Measurements from ENCODE around the gene IVNS1ABP. TPM values are rescaled to one million over a fixed set of nuclear protein-coding genes. Genes with fewer than 3 reads are reported as not detected.
A peak's percentile ranks its signal among the peaks of the same experiment; 100 is the strongest.

The IVNS1ABP gene
- total and polyA plus RNA-seq, 10 of the 15 experiments (the other 5 are each of a cell fraction or from before 2014, with no cell fraction given): 19.2 to 154 (median 43.9) TPM

DNA sequence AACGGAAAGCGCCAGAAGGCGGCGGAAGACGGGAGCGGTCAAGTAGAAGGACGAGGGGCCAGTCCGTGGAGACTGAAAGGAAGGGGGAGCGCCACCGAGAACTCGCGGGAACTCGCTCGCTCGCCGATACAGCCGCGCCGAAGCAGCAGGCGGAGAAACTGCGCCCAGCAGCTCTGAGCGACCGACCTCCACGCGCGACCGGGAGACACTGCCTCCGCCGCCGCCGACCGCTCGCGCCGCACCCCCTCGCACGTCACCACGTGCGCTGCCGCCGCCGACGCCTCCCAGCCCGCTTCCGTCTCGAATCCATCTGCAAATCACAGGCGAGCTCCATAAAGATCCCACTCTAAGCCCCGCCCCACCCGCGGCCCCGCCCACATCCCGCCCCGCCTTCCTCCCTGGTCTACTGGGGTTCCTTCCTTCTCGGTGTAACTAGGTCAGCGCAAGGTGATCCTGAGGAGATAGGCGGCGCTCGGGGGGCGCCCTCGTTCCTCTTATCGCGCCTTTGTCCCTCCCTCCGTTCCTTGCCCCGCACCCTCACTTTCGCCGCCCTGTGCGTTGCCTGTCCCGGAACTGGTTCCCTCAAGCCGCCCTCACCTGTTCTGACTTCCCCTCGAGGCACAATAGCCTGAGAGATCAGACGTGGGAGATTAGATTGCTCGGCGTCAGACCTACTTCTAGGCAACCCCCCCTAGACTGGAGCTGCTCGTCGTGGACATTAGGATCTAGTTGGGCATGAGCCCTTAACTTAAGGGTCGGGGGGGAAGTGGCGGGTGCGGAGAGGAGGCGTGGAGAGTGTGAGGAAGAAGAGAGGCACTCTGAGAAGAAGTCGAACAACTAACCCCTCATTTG lies at the start of gene IVNS1ABP (continued):
- TF ChIP-seq, protein P1, sequence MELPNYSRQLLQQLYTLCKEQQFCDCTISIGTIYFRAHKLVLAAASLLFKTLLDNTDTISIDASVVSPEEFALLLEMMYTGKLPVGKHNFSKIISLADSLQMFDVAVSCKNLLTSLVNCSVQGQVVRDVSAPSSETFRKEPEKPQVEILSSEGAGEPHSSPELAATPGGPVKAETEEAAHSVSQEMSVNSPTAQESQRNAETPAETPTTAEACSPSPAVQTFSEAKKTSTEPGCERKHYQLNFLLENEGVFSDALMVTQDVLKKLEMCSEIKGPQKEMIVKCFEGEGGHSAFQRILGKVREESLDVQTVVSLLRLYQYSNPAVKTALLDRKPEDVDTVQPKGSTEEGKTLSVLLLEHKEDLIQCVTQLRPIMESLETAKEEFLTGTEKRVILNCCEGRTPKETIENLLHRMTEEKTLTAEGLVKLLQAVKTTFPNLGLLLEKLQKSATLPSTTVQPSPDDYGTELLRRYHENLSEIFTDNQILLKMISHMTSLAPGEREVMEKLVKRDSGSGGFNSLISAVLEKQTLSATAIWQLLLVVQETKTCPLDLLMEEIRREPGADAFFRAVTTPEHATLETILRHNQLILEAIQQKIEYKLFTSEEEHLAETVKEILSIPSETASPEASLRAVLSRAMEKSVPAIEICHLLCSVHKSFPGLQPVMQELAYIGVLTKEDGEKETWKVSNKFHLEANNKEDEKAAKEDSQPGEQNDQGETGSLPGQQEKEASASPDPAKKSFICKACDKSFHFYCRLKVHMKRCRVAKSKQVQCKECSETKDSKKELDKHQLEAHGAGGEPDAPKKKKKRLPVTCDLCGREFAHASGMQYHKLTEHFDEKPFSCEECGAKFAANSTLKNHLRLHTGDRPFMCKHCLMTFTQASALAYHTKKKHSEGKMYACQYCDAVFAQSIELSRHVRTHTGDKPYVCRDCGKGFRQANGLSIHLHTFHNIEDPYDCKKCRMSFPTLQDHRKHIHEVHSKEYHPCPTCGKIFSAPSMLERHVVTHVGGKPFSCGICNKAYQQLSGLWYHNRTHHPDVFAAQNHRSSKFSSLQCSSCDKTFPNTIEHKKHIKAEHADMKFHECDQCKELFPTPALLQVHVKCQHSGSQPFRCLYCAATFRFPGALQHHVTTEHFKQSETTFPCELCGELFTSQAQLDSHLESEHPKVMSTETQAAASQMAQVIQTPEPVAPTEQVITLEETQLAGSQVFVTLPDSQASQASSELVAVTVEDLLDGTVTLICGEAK (IDR thresholded peaks at IDR 0.05; ENCODE audit: borderline replicate concordance): peak; percentile 70; the same call in 1 of the 2 replicates
- TF ChIP-seq, protein P2, sequence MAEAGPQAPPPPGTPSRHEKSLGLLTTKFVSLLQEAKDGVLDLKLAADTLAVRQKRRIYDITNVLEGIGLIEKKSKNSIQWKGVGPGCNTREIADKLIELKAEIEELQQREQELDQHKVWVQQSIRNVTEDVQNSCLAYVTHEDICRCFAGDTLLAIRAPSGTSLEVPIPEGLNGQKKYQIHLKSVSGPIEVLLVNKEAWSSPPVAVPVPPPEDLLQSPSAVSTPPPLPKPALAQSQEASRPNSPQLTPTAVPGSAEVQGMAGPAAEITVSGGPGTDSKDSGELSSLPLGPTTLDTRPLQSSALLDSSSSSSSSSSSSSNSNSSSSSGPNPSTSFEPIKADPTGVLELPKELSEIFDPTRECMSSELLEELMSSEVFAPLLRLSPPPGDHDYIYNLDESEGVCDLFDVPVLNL (IDR thresholded peaks at IDR 0.05; ENCODE audit: low read depth, low read length): no peak
- TF ChIP-seq, protein P3, sequence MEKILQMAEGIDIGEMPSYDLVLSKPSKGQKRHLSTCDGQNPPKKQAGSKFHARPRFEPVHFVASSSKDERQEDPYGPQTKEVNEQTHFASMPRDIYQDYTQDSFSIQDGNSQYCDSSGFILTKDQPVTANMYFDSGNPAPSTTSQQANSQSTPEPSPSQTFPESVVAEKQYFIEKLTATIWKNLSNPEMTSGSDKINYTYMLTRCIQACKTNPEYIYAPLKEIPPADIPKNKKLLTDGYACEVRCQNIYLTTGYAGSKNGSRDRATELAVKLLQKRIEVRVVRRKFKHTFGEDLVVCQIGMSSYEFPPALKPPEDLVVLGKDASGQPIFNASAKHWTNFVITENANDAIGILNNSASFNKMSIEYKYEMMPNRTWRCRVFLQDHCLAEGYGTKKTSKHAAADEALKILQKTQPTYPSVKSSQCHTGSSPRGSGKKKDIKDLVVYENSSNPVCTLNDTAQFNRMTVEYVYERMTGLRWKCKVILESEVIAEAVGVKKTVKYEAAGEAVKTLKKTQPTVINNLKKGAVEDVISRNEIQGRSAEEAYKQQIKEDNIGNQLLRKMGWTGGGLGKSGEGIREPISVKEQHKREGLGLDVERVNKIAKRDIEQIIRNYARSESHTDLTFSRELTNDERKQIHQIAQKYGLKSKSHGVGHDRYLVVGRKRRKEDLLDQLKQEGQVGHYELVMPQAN (conservative IDR thresholded peaks at IDR 0.05): peak; percentile 92
- TF ChIP-seq NBN (IDR thresholded peaks at IDR 0.05) (no peak; the same call in none of the 2 replicates), NRF1 (conservative IDR thresholded peaks at IDR 0.05; ENCODE audit: low read depth, low read length) (no peak), FOXK2 (IDR thresholded peaks at IDR 0.05) (no peak), ZNF24 (IDR thresholded peaks at IDR 0.05) (no peak), FOS (IDR thresholded peaks at IDR 0.05; ENCODE audit: borderline replicate concordance, extremely low read depth, insufficient read length) (no peak), HCFC1 (IDR thresholded peaks at IDR 0.05; ENCODE audit: low read length) (peak; percentile 31; the same call in 1 of the 2 replicates), YY1 (IDR thresholded peaks at IDR 0.05; ENCODE audit: low read depth, low read length) (no peak; the same call in 1 of the 2 replicates), SRF (IDR thresholded peaks at IDR 0.05; ENCODE audit: low read depth in 2 of 2, low read length in 2 of 2) (0 out of 4 replicates have a peak, but pooled peaks of 1 of the 2 experiments have one; percentile 23), SREBF1 (IDR thresholded peaks at IDR 0.05; ENCODE audit: low read length) (0 out of 2 replicates have a peak, but pooled peaks have one; percentile 18), CBFB (IDR thresholded peaks at IDR 0.05; ENCODE audit: low read depth) (peak; percentile 57; the same call in 1 of the 2 replicates), KLF5 (IDR thresholded peaks at IDR 0.05; ENCODE audit: partially characterized antibody) (peak; percentile 71)
- TF ChIP-seq, protein P4, sequence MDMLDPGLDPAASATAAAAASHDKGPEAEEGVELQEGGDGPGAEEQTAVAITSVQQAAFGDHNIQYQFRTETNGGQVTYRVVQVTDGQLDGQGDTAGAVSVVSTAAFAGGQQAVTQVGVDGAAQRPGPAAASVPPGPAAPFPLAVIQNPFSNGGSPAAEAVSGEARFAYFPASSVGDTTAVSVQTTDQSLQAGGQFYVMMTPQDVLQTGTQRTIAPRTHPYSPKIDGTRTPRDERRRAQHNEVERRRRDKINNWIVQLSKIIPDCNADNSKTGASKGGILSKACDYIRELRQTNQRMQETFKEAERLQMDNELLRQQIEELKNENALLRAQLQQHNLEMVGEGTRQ (IDR thresholded peaks at IDR 0.05; ENCODE audit: borderline replicate concordance, low read depth, low read length): peak; percentile 13
- TF ChIP-seq, protein P5, sequence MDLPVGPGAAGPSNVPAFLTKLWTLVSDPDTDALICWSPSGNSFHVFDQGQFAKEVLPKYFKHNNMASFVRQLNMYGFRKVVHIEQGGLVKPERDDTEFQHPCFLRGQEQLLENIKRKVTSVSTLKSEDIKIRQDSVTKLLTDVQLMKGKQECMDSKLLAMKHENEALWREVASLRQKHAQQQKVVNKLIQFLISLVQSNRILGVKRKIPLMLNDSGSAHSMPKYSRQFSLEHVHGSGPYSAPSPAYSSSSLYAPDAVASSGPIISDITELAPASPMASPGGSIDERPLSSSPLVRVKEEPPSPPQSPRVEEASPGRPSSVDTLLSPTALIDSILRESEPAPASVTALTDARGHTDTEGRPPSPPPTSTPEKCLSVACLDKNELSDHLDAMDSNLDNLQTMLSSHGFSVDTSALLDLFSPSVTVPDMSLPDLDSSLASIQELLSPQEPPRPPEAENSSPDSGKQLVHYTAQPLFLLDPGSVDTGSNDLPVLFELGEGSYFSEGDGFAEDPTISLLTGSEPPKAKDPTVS (IDR thresholded peaks at IDR 0.05; ENCODE audit: low read depth, low read length): 0 out of 2 replicates have a peak, but pooled peaks have one; percentile 12

Data from GM12878 (cell line).